ENCODE results near the gene SYCN.

SYCN gene

DNA sequence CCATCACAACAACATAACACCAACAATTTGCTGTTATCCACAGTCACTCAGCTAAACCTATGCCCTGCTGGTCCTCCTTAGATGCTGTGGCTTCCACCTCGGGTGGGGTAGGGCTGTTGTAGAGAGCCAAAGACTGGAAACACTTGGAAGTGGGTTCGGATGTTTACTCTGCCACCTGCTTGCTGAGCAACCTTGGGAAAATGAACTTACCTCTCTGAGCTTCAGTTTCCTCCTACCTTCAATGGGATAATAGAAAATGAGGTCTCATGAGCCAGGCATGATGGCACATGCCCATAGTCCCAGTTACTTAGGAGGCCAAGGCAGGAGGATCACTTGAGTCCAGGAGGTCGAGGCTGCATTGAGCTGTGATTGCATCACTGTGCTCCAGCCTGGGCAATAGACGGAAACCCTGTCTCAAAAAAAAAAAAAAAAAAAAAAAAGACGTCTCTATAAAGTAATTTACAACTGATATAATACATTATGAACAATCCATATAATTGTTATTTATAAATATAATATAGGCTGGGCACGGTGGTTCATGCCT lies 3.3 kb upstream of the SYCN start:
- Histone ChIP-seq H3K36me3 (ENCODE audit: insufficient read depth, insufficient read length, low read length) (no peaks in the 10 kb centered on the region), H3K4me3 (ENCODE audit: insufficient read length, low read depth) (no peak overlapping the region), H3K27me3 (ENCODE audit: insufficient read depth, insufficient read length) (no peaks in the 10 kb centered on the region), H3K9me3 (ENCODE audit: insufficient read depth, low read length) (no peaks in the 10 kb centered on the region), H3K9ac (ENCODE audit: insufficient read length, low read depth) (no peak overlapping the region), H3K4me1 (ENCODE audit: insufficient read depth, insufficient read length) (peaks cover 4% of the 10 kb centered on the region)
- DNase-seq (ENCODE audit: low read depth, low spot score) = no peak
- no peak for TF ChIP-seq ZNF274 (IDR thresholded peaks at IDR 0.05; ENCODE audit: low read depth, low read length)
- no peak for TF ChIP-seq SUZ12 (IDR thresholded peaks at IDR 0.05; ENCODE audit: extremely low read depth, insufficient read depth, insufficient read length)
- no peak for TF ChIP-seq YY1 (IDR thresholded peaks at IDR 0.05; ENCODE audit: insufficient read depth, insufficient read length)

DNA sequence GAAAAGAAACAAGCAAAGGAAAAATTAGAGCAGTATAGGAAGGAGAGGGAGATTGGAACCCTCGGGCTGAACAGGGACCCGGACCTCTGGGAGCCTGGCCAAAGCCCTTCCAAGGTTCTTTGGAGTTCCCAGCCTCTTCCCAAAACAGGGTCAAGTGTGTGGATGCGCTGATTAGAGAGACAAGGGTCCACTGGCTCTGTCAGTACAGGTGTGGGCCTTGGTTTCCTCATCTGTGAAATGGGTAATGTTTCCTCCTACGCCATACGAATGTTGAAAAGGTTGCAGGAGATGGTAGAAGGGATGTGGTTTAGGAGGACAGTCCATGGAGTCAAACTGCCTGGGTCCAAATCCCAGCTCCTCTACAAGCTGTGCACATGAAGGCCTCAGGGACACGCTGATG lies 2.1 kb upstream of the SYCN start:
- Histone ChIP-seq H3K36me3 (ENCODE audit: insufficient read depth, insufficient read length, low read length) (no peaks in the 10 kb centered on the region), H3K4me1 (ENCODE audit: insufficient read depth, insufficient read length) (peaks cover 4% of the 10 kb centered on the region), H3K9ac (ENCODE audit: insufficient read length, low read depth) (no peak overlapping the region), H3K9me3 (ENCODE audit: insufficient read depth, low read length) (no peaks in the 10 kb centered on the region), H3K27me3 (ENCODE audit: insufficient read depth, insufficient read length) (no peaks in the 10 kb centered on the region), H3K4me3 (ENCODE audit: insufficient read length, low read depth) (no peak overlapping the region)
- no peak for TF ChIP-seq ZNF274 (IDR thresholded peaks at IDR 0.05; ENCODE audit: low read depth, low read length)
- TF ChIP-seq YY1 (IDR thresholded peaks at IDR 0.05; ENCODE audit: insufficient read depth, insufficient read length) = no peak
- TF ChIP-seq SUZ12 (IDR thresholded peaks at IDR 0.05; ENCODE audit: extremely low read depth, insufficient read depth, insufficient read length) = no peak
- no peak for DNase-seq (ENCODE audit: low read depth, low spot score)

DNA sequence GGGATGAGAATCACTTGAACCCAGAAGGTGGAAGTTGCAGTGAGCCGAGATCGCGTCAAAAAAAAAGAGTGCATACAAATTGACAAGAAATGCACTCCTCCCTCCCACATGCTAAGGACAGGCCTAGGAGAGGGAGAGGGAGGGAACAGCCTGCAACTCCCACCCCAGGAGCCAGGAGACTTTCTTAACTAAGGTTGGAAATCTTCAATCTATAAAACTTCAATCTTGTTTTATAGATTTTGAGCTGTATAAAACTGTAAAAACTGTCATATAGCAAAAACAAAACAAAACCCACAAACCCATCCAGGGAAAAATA lies 1.3 kb upstream of the SYCN start:
- Histone ChIP-seq H3K4me1 (ENCODE audit: insufficient read depth, insufficient read length) (peaks cover 4% of the 10 kb centered on the region), H3K9ac (ENCODE audit: insufficient read length, low read depth) (no peak overlapping the region), H3K27me3 (ENCODE audit: insufficient read depth, insufficient read length) (no peaks in the 10 kb centered on the region), H3K36me3 (ENCODE audit: insufficient read depth, insufficient read length, low read length) (no peaks in the 10 kb centered on the region), H3K4me3 (ENCODE audit: insufficient read length, low read depth) (no peak overlapping the region), H3K9me3 (ENCODE audit: insufficient read depth, low read length) (no peaks in the 10 kb centered on the region)
- no peak for DNase-seq (ENCODE audit: low read depth, low spot score)
- TF ChIP-seq YY1 (IDR thresholded peaks at IDR 0.05; ENCODE audit: insufficient read depth, insufficient read length) (no peak), SUZ12 (IDR thresholded peaks at IDR 0.05; ENCODE audit: extremely low read depth, insufficient read depth, insufficient read length) (no peak), ZNF274 (IDR thresholded peaks at IDR 0.05; ENCODE audit: low read depth, low read length) (no peak)

DNA sequence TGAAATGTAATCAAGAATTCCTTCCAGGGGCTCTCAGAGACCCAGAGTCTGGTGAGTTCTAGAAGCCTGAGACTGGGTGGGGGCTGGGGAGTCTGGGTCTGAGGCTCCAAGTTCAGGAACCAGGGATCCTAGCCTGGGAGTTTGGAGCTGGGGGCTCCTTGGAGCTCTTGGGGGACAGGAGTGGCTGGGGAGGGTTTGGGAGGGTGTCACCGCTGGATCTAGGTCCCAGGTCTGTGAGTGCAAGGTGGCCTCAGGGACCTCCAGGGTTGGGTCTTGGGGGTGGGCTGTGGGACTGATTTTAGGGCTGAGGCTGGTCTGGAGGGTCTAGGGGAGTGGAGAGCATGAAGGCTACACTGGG lies 1.1 kb downstream of the SYCN start:
- DNase-seq (ENCODE audit: low read depth, low spot score) = no peak
- H3K4me3 ChIP-seq (ENCODE audit: insufficient read length, low read depth) = no peak overlapping the region
- peaks cover 8% of the 10 kb centered on the region for H3K27me3 ChIP-seq (ENCODE audit: insufficient read depth, insufficient read length)
- no peaks in the 10 kb centered on the region for H3K36me3 ChIP-seq (ENCODE audit: insufficient read depth, insufficient read length, low read length)
- TF ChIP-seq YY1 (IDR thresholded peaks at IDR 0.05; ENCODE audit: insufficient read depth, insufficient read length) (no peak), ZNF274 (IDR thresholded peaks at IDR 0.05; ENCODE audit: low read depth, low read length) (no peak), SUZ12 (IDR thresholded peaks at IDR 0.05; ENCODE audit: extremely low read depth, insufficient read depth, insufficient read length) (no peak)
- H3K9me3 ChIP-seq (ENCODE audit: insufficient read depth, low read length) = no peaks in the 10 kb centered on the region
- no peak overlapping the region for H3K9ac ChIP-seq (ENCODE audit: insufficient read length, low read depth)
- peaks cover 5% of the 10 kb centered on the region for H3K4me1 ChIP-seq (ENCODE audit: insufficient read depth, insufficient read length)

DNA sequence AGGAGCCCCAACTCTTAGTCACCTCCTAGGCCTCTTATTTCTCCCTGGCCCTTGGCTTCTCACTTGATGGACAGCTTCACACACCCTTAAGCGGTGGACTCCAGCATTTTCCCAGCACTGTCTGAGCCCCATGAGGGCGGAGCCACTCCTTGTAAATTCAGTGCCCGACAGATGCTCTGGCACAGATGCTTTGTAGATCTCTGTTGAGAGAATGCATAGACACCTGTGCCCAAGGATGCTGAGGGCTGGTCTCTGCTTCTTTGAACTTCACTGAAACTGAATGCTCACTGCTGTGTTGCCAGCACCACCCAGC lies 3.3 kb downstream of the SYCN start:
- Histone ChIP-seq H3K4me3 (ENCODE audit: insufficient read length, low read depth) (no peak overlapping the region), H3K9me3 (ENCODE audit: insufficient read depth, low read length) (no peaks in the 10 kb centered on the region), H3K27me3 (ENCODE audit: insufficient read depth, insufficient read length) (peaks cover 30% of the 10 kb centered on the region), H3K9ac (ENCODE audit: insufficient read length, low read depth) (no peak overlapping the region), H3K36me3 (ENCODE audit: insufficient read depth, insufficient read length, low read length) (no peaks in the 10 kb centered on the region), H3K4me1 (ENCODE audit: insufficient read depth, insufficient read length) (peaks cover 5% of the 10 kb centered on the region)
- no peak for DNase-seq (ENCODE audit: low read depth, low spot score)
- no peak for TF ChIP-seq SUZ12 (IDR thresholded peaks at IDR 0.05; ENCODE audit: extremely low read depth, insufficient read depth, insufficient read length)
- TF ChIP-seq ZNF274 (IDR thresholded peaks at IDR 0.05; ENCODE audit: low read depth, low read length) = no peak
- no peak for TF ChIP-seq YY1 (IDR thresholded peaks at IDR 0.05; ENCODE audit: insufficient read depth, insufficient read length)

DNA sequence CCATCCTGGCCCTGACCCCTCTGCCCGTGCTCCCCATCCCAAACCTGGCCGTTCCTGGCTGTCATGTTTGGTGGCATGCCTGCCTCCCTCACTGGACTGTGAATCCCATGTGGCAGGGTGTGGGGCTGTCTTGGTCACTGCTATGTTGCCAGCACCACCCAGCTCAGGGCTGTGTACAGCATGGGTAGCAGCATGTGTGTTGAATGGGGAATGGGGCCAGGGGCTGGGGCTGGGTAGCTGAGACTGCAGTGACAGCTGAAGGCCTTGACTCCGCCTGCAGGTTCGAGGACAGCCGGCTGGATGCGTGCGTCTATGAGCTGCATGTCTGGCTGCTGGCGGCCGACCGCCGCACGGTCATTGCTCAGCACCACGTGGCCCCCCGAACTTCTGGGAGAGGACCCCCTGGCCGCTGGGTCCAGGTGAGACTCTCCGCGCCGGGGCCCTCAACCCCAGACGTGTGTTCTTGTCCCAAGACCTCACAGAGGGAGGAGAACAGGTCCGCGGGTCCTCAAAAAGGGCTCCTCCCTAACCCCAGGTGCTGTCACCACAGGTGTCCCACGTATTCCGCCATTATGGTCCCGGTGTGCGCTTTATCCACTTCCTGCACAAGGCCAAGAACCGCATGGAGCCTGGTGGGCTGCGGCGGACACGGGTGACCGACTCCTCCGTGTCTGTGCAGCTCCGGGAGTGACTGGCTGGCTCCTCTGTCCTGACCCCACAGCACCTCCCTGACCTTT lies 3.8 kb downstream of the SYCN start:
- TF ChIP-seq SUZ12 (IDR thresholded peaks at IDR 0.05; ENCODE audit: extremely low read depth, insufficient read depth, insufficient read length) (no peak), YY1 (IDR thresholded peaks at IDR 0.05; ENCODE audit: insufficient read depth, insufficient read length) (no peak)
- no peak overlapping the region for H3K4me3 ChIP-seq (ENCODE audit: insufficient read length, low read depth)
- H3K36me3 ChIP-seq (ENCODE audit: insufficient read depth, insufficient read length, low read length) = no peaks in the 10 kb centered on the region
- no peak for DNase-seq (ENCODE audit: low read depth, low spot score)
- no peak overlapping the region for H3K9ac ChIP-seq (ENCODE audit: insufficient read length, low read depth)
- H3K9me3 ChIP-seq (ENCODE audit: insufficient read depth, low read length) = no peaks in the 10 kb centered on the region
- H3K4me1 ChIP-seq (ENCODE audit: insufficient read depth, insufficient read length) = peaks cover 5% of the 10 kb centered on the region
- H3K27me3 ChIP-seq (ENCODE audit: insufficient read depth, insufficient read length) = peaks cover 35% of the 10 kb centered on the region

DNA sequence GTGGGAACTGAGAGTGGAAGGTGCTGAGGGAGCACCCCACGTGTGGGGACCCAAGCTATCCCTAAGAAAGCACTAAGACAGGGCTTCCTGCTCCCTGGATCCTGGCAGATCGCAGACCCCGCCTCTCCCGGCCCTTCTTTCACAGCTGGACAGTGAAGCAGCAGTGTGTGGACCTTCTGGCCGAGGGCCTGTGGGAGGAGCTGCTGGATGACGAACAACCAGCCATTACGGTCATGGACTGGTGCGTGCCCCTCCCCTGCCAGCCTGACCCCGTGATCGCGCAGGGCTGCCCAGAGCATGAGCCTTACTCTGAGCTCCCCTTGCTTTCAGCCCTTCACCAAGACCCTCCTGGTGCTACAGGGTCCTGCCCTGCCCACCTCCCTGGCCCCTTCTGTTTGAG lies 5.0 kb downstream of the SYCN start:
- Histone ChIP-seq H3K4me1 (ENCODE audit: insufficient read depth, insufficient read length) (peaks cover 5% of the 10 kb centered on the region), H3K27me3 (ENCODE audit: insufficient read depth, insufficient read length) (peaks cover 42% of the 10 kb centered on the region), H3K4me3 (ENCODE audit: insufficient read length, low read depth) (no peak overlapping the region), H3K9ac (ENCODE audit: insufficient read length, low read depth) (no peak overlapping the region), H3K9me3 (ENCODE audit: insufficient read depth, low read length) (no peaks in the 10 kb centered on the region), H3K36me3 (ENCODE audit: insufficient read depth, insufficient read length, low read length) (no peaks in the 10 kb centered on the region)
- DNase-seq (ENCODE audit: low read depth, low spot score) = no peak
- TF ChIP-seq ZNF274 (IDR thresholded peaks at IDR 0.05; ENCODE audit: low read depth, low read length) (no peak), SUZ12 (IDR thresholded peaks at IDR 0.05; ENCODE audit: extremely low read depth, insufficient read depth, insufficient read length) (no peak), YY1 (IDR thresholded peaks at IDR 0.05; ENCODE audit: insufficient read depth, insufficient read length) (no peak)
